ENCODE measurements around the gene USH1C.

Gene USH1C

GRCh38 chr11:17529844-17530185 is 14.4 kb downstream of the USH1C start:
- H3K27ac ChIP-seq (ENCODE audit: low read length): no peak overlapping the region
- H3K36me3 ChIP-seq (ENCODE audit: insufficient read depth, low read depth, low read length): no peaks in the 10 kb centered on the region
- no peak overlapping the region for H3K4me3 ChIP-seq (ENCODE audit: low read length)
- no peaks in the 10 kb centered on the region for H3K27me3 ChIP-seq (ENCODE audit: insufficient read depth, low read length)
- H3K9me3 ChIP-seq (ENCODE audit: insufficient read depth, low read depth, low read length): no peaks in the 10 kb centered on the region
- H3K9ac ChIP-seq (ENCODE audit: low read depth, low read length): no peak overlapping the region
- H3K4me1 ChIP-seq (ENCODE audit: insufficient read depth, low read length): no peaks in the 10 kb centered on the region; the same call in 1 of the 2 replicates

- Histone ChIP-seq H3K4me1 (ENCODE audit: insufficient read depth, low read length) (no peaks in the 10 kb centered on the region; the same call in 1 of the 2 replicates), H3K27me3 (ENCODE audit: insufficient read depth, low read length) (no peaks in the 10 kb centered on the region), H3K27ac (ENCODE audit: low read length) (no peak overlapping the region)
Observed at GRCh38 chr11:17528906-17529843, 15.0 kb downstream of the USH1C start.

GRCh38 chr11:17528181-17528691 is 16.0 kb downstream of the USH1C start:
- no peaks in the 10 kb centered on the region for H3K36me3 ChIP-seq (ENCODE audit: insufficient read depth, low read depth, low read length)
- H3K4me3 ChIP-seq (ENCODE audit: low read length): no peak overlapping the region
- H3K27ac ChIP-seq (ENCODE audit: low read length): no peak overlapping the region
- H3K4me1 ChIP-seq (ENCODE audit: insufficient read depth, low read length): no peaks in the 10 kb centered on the region; the same call in 1 of the 2 replicates
- H3K9me3 ChIP-seq (ENCODE audit: insufficient read depth, low read depth, low read length): no peaks in the 10 kb centered on the region
- no peak overlapping the region for H3K9ac ChIP-seq (ENCODE audit: low read depth, low read length)
- no peaks in the 10 kb centered on the region for H3K27me3 ChIP-seq (ENCODE audit: insufficient read depth, low read length)

More at GRCh38 chr11:17528906-17529843, 15.0 kb downstream of the USH1C start:
- Histone ChIP-seq H3K36me3 (ENCODE audit: insufficient read depth, low read depth, low read length) (no peaks in the 10 kb centered on the region), H3K9me3 (ENCODE audit: insufficient read depth, low read depth, low read length) (no peaks in the 10 kb centered on the region), H3K4me3 (ENCODE audit: low read length) (no peak overlapping the region), H3K9ac (ENCODE audit: low read depth, low read length) (no peak overlapping the region)

DNA sequence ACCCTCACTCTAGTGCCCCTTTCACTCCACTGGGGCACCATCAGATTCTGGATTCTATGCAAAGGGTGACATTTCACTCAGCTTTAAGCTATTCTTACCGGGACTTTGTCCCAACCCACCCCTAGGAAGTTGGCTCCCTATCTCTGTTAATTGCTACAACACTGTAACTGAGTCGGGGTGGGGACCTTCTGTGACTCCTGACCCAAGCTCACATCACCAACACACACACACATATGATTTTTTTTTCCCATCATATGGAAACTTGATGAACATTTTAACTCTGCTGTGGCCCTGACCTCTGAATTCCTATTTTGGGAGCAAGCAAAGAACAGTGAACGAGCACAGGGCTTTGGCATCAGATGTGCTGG is 16.6 kb downstream of the USH1C start:
- H3K27me3 ChIP-seq (ENCODE audit: insufficient read depth, low read length): no peaks in the 10 kb centered on the region
- no peak overlapping the region for H3K9ac ChIP-seq (ENCODE audit: low read depth, low read length)
- no peaks in the 10 kb centered on the region for H3K9me3 ChIP-seq (ENCODE audit: insufficient read depth, low read depth, low read length)
- no peak overlapping the region for H3K4me3 ChIP-seq (ENCODE audit: low read length)
- no peaks in the 10 kb centered on the region for H3K36me3 ChIP-seq (ENCODE audit: insufficient read depth, low read depth, low read length)
- no peak overlapping the region for H3K27ac ChIP-seq (ENCODE audit: low read length)
- no peaks in the 10 kb centered on the region; the same call in 1 of the 2 replicates for H3K4me1 ChIP-seq (ENCODE audit: insufficient read depth, low read length)

- no peaks in the 10 kb centered on the region for H3K9me3 ChIP-seq (ENCODE audit: insufficient read depth, low read depth, low read length)
- H3K4me1 ChIP-seq (ENCODE audit: insufficient read depth, low read length): no peaks in the 10 kb centered on the region; the same call in 1 of the 2 replicates
- no peak overlapping the region for H3K9ac ChIP-seq (ENCODE audit: low read depth, low read length)
- H3K27ac ChIP-seq (ENCODE audit: low read length): no peak overlapping the region
- H3K27me3 ChIP-seq (ENCODE audit: insufficient read depth, low read length): no peaks in the 10 kb centered on the region
- no peaks in the 10 kb centered on the region for H3K36me3 ChIP-seq (ENCODE audit: insufficient read depth, low read depth, low read length)
- no peak overlapping the region for H3K4me3 ChIP-seq (ENCODE audit: low read length)
Observed at GRCh38 chr11:17526931-17527627, 17.1 kb downstream of the USH1C start.

DNA sequence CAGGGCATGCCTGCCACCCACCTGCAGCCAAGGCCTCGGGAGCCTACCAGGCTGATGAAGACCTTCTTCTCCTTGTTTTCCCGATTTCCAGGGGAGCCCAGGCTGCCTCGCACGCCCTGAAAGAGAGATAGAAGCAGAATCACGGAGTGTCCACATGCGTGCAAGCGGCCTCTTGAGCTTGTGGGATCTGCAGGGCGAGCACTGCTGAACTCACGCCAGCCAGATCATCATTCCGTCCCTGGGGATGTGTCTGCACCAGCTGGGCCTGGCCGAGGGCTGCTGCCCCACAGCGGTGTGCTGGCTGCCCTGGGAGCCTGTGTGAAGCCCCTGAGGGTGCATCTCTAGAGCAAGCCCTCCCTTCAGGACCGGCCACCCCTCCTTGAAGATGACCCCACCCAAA is 17.9 kb downstream of the USH1C start:
- no peak overlapping the region for H3K4me3 ChIP-seq (ENCODE audit: low read length)
- H3K27ac ChIP-seq (ENCODE audit: low read length): no peak overlapping the region
- H3K27me3 ChIP-seq (ENCODE audit: insufficient read depth, low read length): no peaks in the 10 kb centered on the region
- H3K9me3 ChIP-seq (ENCODE audit: insufficient read depth, low read depth, low read length): no peaks in the 10 kb centered on the region
- H3K4me1 ChIP-seq (ENCODE audit: insufficient read depth, low read length): no peaks in the 10 kb centered on the region; the same call in 1 of the 2 replicates
- no peaks in the 10 kb centered on the region for H3K36me3 ChIP-seq (ENCODE audit: insufficient read depth, low read depth, low read length)
- H3K9ac ChIP-seq (ENCODE audit: low read depth, low read length): no peak overlapping the region

DNA sequence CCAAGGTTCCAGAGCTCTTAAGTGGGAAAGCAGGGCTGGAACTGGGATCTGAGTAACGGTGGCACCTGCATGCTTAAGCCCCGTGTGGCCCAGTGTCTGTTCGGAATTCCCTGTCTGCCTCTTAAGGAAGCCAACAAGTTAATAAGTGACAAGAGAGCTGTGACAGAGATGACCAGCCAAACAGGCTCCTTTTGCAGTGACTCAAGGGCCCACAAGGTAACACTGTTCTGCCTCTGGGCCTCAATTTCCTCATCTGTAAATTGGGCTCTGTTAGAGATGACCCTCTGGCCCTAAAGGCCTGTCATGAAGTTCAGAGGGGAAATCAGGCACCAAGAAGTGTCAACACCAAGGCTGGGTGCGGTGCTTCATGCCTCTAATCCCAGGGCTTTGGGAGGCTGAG is 18.6 kb downstream of the USH1C start:
- Histone ChIP-seq H3K9ac (ENCODE audit: low read depth, low read length) (no peak overlapping the region), H3K27me3 (ENCODE audit: insufficient read depth, low read length) (no peaks in the 10 kb centered on the region), H3K4me1 (ENCODE audit: insufficient read depth, low read length) (no peaks in the 10 kb centered on the region), H3K27ac (ENCODE audit: low read length) (no peak overlapping the region), H3K36me3 (ENCODE audit: insufficient read depth, low read depth, low read length) (no peaks in the 10 kb centered on the region), H3K9me3 (ENCODE audit: insufficient read depth, low read depth, low read length) (no peaks in the 10 kb centered on the region), H3K4me3 (ENCODE audit: low read length) (no peak overlapping the region)

DNA sequence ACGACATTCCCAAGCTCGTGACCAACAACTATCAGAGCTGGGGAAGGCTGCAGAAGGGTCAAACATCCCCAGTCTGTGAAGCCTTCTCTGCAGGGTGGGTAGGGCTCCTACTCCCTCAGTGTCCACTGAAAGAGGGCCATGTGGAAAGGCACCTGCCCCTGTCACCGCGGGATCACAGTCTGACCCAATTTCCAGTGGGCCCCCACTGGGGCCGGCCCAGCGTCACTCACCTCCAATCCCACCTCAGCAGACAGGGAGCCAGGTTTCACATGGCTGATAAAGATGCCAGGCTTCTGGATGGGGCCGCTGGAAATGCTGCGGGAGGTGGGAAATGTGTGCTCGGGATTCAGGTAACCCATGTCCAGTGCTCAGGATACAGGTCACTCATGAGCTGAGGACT is 20.0 kb downstream of the USH1C start:
- no peaks in the 10 kb centered on the region for H3K27me3 ChIP-seq (ENCODE audit: insufficient read depth, low read length)
- H3K27ac ChIP-seq (ENCODE audit: low read length): no peak overlapping the region
- H3K36me3 ChIP-seq (ENCODE audit: insufficient read depth, low read depth, low read length): no peaks in the 10 kb centered on the region
- no peak overlapping the region for H3K9ac ChIP-seq (ENCODE audit: low read depth, low read length)
- no peak overlapping the region for H3K4me3 ChIP-seq (ENCODE audit: low read length)
- H3K9me3 ChIP-seq (ENCODE audit: insufficient read depth, low read depth, low read length): no peaks in the 10 kb centered on the region
- H3K4me1 ChIP-seq (ENCODE audit: insufficient read depth, low read length): peaks cover 3% of the 10 kb centered on the region; the same call in 1 of the 2 replicates

DNA sequence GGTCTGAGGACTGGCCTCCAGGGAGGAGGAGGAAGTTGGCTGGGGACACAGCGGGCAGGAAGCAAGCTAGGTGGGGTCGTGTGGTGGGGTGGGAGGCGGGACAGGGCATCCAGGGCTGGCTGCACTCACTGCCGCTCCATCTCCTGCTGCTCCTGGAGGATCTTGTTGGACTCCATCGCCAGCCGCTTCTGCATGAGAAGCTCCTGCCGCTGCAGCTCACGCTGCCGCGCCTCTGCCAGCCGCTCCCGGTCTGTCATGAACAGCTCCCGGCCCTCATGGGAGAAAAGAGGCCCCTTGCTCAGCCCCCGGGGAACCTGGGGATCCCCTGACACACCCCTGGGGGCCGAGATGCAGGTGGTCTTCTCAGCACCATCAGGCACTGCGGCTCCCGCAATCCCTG is 21.6 kb downstream of the USH1C start:
- Histone ChIP-seq H3K9ac (ENCODE audit: low read depth, low read length) (no peak overlapping the region), H3K9me3 (ENCODE audit: insufficient read depth, low read depth, low read length) (no peaks in the 10 kb centered on the region), H3K4me1 (ENCODE audit: insufficient read depth, low read length) (peaks cover 4% of the 10 kb centered on the region; the same call in 1 of the 2 replicates), H3K36me3 (ENCODE audit: insufficient read depth, low read depth, low read length) (no peaks in the 10 kb centered on the region), H3K27ac (ENCODE audit: low read length) (no peak overlapping the region), H3K27me3 (ENCODE audit: insufficient read depth, low read length) (no peaks in the 10 kb centered on the region), H3K4me3 (ENCODE audit: low read length) (no peak overlapping the region)

- H3K27me3 ChIP-seq (ENCODE audit: insufficient read depth, low read length): no peaks in the 10 kb centered on the region
- H3K9ac ChIP-seq (ENCODE audit: low read depth, low read length): no peak overlapping the region
- H3K9me3 ChIP-seq (ENCODE audit: insufficient read depth, low read depth, low read length): no peaks in the 10 kb centered on the region
Observed at GRCh38 chr11:17521106-17521900, 22.9 kb downstream of the USH1C start.

More at GRCh38 chr11:17521106-17521900, 22.9 kb downstream of the USH1C start:
- H3K27ac ChIP-seq (ENCODE audit: low read length): no peak overlapping the region
- H3K4me1 ChIP-seq (ENCODE audit: insufficient read depth, low read length): peaks cover 4% of the 10 kb centered on the region; the same call in 1 of the 2 replicates
- H3K4me3 ChIP-seq (ENCODE audit: low read length): no peak overlapping the region
- H3K36me3 ChIP-seq (ENCODE audit: insufficient read depth, low read depth, low read length): no peaks in the 10 kb centered on the region
